Body of pancreas (tissue), 4 donors: ENCODE measurements around the gene ABLIM3.

Experiments
- CTCF ChIP-seq, 7 experiments: fragments of 450-650 bp in 4 of 7; fragments of 200-600 bp in 3 of 7; sonication (generic) in 3 of 7; IDR thresholded peaks; one replicate each; pipeline ENCODE4 v1.5.1; 2016 to 2019; ENCODE audit warnings: antibody characterized with exemption in 7 of 7
- POLR2A ChIP-seq, 3 donors: fragments of 450-650 bp; IDR thresholded peaks; one replicate each; pipeline ENCODE4 v1.6.1; 2016; ENCODE audit warnings: antibody characterized with exemption in 3 of 3, mild to moderate bottlenecking in 2 of 3

GRCh38 chr5:149301049-149301743 lies 159.9 kb downstream of the ABLIM3 start:
- TF ChIP-seq CTCF (IDR thresholded peaks at IDR 0.05) = no peak
- no peak for TF ChIP-seq POLR2A (IDR thresholded peaks at IDR 0.05)
